Endothelial cell of hepatic sinusoid (primary cell): ENCODE results near the gene FAM43A.

Experiments
- in situ Hi-C: cut with HindIII; loops from 2 replicates; pipeline ENCODE4 v1.10.0; 2017; ENCODE audit warnings: low sequenced_read_pairs

FAM43A gene, protein sequence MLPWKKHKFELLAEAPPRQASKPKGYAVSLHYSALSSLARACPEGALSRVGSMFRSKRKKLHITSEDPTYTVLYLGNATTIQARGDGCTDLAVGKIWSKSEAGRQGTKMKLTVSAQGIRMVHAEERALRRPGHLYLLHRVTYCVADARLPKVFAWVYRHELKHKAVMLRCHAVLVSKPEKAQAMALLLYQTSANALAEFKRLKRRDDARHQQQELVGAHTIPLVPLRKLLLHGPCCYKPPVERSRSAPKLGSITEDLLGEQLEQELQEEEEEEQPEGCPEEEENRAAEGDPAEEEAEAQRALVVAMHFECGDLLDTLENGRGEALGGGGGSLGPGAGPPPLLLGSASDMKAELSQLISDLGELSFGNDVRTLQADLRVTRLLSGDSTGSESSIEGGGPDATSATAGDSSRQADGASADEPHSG

DNA sequence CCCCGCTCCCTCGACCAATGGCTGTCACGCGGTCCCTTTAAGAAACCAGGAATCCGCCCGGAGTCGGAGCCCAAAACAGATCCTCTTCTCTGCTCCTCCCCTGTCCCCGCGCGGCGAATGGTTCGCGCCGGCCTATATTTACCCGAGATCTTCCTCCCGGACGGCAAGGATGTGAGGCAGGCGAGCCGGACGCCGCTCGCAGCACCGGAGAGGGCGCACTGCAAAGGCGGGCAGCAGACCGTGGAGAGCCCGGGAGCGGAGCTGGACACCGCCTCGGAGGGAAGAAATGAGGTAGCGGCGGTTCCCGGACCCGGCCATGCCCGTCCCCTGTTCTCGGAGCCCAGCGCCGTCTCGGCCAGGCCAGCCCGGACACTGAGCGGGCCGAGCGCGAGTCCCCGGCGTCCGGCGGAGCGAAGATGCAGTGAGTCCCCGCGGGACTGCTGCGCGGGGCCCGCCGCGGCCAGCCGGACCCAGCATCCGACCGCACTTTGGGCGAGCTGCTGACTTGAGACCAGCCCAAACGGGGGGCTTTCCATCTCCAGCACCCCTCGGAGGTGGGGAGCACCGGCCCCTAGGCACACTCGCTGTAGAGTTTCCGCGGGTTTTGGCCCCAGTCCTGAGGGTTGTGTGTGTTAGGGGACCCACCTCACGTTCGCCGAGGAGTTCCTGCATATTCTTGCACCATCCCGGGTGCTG lies at the start of gene FAM43A:
FAM43A (plus strand) TSS at position 166 of the 696 bp plus-strand sequence. CDS start 944 bp downstream, outside the sequence.
- in situ Hi-C loops = no loop called here

DNA sequence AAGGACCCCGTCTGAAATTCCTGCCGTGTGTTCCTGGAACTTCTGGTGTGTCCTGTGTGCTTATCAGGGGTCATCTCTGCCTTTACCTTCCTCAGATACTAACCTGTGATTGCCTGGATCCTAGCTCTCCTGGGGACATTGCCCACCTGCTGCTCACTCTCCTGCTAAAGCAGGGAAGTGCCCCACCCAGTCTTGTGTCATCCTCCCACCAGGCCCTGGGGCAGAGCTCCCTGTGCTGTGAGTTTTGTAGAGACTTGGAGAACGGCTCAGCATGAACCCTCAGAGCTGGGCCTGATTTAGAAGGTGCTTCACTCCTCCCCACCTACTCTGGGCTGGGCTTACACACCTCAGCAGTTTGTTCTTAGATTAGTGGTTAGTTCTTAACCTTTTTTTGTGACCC lies 48.6 kb upstream of the FAM43A start:
- in situ Hi-C loops = no loop called here

DNA sequence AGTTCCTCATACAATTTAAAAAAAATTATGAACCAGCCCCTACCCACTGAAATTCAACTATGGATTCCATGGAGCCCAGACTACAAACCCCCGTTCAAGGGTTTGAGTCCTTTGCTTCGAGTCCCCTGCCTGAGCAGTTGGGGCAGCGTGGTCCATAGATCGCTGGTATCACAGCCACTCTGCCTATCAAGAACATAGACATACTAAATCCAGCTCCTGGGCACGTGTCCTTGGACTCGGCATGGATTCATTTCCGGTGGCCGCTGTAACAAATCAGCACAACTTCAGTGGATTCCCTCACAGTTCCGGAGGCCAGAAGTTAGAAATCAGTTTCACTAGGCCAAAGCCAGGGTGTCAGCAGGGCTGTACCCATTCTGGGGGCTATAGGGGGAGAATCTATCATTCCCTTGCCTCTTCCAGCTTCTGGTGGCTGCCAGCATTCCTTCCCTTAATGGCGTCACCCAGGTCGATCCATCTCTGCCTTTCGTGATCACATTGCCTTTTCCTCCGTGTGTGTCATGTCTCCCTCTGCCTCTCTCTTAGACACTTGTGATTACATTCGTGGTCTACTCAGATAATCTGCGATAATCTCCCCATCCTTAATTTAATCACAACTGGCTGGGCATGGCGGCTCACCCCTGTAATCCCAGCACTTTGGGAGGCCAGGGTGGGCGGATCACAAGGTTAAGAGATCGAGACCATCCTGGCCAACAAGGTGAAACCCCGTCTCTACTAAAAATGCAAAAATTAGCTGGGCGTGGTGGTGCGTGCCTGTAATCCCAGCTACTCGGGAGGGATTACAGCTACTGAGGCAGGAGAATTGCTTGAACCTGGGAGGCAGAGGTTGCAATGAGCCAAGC lies 47.9 kb upstream of the FAM43A start:
- in situ Hi-C loops = no loop called here

DNA sequence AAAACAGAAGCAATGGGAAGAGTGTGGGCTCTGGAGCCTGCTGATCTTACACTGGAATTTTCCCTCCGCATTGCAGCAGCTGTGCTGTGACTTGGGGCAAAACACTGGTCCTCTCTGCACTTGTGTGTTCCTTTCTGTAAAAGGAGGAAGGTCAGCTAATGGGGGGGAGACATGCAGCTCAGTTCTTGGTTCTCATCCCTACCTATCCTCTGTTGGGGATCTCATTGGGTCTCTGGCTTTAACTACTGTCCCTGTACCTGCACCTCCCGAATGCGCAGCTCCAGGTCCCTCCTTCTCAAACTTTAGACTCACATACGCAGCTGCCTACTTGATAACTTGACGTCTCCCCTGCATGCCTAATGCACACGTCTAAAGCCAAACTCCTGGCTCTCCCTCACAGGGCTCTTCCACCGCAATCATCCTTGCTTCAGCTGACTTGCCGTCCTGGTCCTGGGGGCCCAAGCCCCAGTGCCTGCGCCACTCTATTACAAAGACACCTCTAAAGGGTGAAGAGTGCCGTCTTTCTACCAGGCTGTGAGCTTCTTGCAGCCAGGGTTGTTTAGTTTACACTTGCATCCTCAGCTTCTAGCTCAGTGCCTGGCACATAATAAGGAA lies 46.6 kb upstream of the FAM43A start:
- in situ Hi-C loops = no loop called here

DNA sequence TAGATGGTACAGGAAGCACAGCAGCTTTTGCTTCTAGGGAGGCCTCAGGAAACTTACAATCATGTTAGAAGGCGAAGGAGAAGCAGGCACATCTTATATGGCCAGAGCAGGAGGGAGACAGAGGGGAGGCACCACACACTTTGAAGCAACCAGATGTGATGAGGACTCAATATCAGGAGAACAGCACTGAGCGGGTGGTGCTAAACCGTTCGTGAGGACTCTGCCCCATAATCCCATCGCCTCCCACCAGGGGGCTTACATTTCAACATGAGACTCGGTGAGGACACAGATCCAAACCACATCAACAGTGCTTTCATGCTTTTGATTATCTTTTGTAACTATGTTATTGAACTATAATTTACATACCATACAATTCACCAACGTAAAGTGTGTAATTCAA lies 44.9 kb upstream of the FAM43A start:
- in situ Hi-C loops = no loop called here

DNA sequence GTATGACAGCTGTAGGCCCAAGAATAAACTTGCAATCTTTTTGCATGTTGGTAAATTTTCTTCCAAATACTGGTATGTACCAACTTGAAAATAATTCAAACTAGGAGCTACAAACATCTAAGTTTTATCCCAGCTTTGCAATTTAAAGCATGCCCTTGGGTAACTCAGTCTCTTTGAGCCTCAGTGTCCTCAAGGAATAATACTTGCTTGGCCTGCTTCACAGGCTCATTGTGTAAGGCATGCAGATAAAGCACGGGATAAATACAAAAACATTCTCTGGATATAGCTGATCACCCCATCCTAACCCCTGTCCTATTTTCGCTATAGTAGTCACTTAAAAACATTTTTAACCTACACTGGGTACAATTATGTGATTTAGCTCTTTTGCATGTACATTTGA lies 42.9 kb upstream of the FAM43A start:
- in situ Hi-C loops = no loop called here

DNA sequence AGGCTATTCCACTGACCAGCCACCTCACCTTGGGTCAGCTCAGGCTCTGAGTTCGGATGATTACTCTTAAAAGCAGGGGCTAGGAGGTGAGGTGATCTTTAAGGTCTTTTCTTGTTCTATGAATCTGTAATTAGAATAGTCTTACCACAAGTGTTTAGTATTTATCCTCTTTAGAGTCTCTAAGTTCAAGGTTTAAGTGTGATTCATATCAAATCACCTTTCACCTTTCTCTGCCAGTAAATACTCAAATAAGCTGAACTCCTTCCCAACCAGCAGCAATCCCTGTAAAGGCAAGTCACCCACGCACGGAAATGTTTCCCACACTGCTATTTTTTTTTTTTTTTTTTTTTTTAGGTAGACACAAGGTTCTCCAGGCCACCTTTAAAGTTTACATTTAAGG lies 37.9 kb upstream of the FAM43A start:
- in situ Hi-C loops = no loop called here

DNA sequence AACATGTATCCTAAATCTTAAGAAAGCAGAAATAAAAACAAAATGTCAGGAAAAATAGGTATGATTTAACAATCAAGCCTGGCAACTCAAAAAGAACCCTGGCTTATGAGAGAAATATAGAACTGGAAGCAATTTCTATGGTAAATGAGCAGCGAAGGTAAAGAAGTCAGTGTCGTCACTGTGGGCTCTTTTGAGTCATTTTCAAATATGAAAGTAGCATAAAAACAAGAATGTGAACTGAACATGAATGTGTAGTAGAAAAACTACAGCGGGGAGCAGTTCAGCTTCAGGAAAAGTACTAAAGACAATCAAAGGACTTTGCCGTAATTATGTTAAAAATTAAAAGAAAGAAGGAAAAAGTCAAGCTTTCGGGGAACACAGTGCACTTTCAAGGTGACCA lies 31.2 kb upstream of the FAM43A start:
- in situ Hi-C loops = loop anchor here (5.0 kb wide), 1 partner anchor 57 kb away; no protein-coding TSS in a partner anchor

DNA sequence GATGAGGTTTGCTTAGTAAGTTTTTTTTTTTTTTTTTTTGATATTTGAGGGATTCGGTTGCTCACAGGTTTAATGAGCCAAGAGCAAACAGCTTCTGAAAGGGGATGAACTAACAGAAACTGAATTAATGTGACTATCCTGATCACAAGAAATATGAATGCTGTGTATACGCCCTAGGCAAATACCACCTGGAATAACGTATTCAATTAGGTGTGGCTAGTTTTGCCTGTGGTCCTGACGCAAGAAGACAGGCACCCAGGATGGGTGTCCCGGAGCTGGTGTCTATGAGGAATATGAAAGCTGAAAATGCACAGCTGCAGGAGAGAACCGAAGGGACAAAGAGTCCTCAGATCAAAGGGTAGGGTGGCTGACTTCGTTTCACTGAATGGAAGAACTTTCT lies 28.2 kb upstream of the FAM43A start:
- in situ Hi-C loops = no loop called here

DNA sequence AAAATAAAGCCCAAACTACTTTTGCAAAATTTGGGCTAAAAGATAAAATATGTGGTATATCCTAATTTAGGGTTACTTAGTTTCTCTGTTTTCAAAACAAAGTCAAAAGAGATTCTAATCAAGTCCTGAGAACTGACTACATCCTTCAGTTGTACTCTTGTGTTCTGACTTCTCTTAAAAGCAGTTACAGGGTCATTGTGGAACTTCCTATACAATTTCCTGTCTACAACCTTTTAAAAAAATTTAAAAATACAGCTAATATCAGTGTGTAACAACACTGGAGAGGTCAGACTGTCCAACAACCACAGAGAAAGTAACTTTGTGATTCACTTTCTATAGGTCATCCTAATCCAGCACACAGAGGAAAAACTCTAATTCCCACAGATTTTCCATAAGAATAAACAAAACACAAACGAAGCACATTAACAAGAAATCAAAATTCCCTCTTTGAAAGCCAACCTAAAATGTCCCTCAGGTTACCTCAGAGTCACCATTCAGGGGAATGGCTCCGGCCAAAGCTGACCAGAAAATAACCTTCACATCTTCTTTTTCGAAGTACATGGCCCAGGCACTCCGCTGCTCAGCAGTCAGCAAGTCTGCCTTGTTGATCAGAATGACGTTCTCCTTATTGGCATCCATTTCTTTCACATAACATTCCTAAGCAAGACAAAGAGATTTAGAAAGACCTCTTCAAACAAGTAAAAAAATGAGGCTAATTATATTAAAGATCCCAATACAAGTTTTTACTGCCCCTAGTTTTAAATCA lies 27.0 kb upstream of the FAM43A start:
- in situ Hi-C loops = no loop called here

DNA sequence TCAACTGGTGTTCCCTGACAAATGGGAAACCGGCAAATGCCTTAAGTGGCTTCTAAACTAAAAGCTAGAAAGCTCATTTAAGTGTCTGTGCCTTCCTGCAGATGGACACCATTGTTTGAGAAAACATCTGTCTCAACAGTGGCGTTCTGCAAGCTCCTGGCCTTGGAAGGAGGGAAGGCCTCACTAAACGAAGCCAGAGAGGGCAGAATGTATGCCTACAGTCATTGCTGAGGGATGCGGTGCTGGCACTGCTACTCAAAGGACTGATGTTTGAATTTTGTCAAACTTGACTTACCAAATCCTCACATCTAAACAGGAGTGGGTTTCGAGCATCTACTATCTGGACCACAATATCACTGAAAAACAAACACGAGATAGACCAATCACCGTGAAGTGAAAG lies 25.9 kb upstream of the FAM43A start:
- in situ Hi-C loops = no loop called here

DNA sequence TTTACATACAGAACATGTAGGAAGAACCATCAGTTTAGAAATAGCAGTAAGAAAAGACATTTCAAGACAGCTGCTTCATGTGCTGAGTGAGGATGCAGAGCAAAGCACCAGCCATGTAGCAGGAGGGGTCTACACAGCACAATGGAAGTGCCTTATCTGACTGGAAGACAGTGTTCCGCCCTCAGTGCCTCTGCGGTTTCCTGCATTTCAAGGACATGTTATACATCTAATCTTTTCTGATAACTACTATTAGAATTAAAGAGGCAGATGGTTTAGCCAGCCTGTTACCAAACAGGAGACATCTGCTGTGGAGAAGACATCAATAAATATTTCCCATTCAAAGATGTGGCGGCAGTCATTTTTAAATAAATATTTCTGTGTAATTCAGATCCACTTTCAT lies 24.3 kb upstream of the FAM43A start:
- in situ Hi-C loops = no loop called here

DNA sequence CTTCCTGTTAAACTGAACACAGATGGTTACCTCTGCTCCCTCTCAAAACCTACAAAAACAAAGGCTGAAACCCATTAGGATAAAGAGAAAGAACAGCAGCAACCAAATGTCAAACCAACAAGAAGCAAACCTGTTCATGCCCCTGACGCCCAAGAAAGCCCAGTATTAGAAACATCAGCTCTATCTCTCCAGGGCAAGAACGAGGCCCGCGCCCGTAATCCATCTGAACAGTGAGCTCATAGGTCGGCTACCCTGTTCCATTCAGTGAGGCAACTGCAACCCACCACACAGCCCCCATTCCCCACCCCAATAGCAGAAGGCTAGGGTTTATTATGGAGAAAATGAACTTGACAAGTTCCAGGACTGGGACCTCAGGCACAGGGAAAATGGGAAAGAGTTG lies 23.7 kb upstream of the FAM43A start:
- in situ Hi-C loops = no loop called here

DNA sequence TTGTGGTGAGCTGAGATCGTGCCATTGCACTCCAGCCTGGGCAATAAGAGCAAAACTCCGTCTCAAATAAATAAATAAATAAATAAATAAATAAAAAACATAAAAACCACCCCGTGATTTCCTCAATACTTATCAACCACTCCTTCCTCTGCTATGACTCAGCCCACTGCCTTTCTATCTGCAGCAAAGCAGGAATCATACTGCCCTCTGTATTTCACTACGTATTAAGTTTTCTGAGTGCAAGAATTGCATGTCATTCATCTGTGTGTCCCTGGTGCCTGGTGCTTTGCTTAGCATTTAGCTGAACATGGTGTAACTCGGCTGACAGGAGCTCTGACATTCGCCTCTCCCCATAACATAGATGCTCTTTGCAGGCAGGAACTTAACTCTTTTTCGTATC lies 20.8 kb upstream of the FAM43A start:
- in situ Hi-C loops = no loop called here

DNA sequence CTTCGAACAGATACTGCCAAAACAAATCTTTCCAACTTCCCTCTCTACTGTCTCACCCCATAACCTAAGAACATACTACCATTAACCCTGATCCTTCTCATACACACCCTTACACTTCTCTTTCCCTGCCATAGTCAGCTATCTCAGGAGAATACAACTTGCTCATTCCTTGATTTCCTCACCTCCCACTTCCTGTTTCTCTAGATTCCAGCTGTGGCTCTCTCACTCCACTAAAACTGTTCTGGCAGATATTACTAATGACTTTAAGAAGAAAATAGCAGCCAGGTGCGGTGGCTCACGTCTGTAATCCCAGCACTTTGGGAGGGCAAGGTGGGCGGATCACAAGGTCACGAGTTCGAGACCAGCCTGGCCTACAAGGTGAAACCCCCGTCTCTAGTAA lies 18.3 kb upstream of the FAM43A start:
- in situ Hi-C loops = no loop called here

DNA sequence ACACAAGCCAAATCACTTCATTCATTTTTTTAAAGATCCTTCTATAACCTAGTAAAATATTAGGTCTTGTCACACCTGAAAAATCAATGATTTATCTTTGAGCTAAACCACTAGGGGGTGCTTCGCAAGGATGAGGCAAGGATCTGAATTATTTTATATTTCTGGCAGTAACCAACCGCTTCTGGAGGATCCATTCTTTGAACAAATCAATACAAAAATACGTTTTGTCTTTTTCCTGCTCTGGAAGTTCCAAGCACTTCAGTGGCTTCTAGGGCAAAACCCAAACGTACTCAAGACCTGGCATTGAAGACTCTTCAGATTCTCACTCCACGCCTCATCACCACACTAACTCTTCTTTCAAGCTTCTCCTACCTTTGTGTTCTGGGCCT lies 14.2 kb upstream of the FAM43A start:
- in situ Hi-C loops = no loop called here

DNA sequence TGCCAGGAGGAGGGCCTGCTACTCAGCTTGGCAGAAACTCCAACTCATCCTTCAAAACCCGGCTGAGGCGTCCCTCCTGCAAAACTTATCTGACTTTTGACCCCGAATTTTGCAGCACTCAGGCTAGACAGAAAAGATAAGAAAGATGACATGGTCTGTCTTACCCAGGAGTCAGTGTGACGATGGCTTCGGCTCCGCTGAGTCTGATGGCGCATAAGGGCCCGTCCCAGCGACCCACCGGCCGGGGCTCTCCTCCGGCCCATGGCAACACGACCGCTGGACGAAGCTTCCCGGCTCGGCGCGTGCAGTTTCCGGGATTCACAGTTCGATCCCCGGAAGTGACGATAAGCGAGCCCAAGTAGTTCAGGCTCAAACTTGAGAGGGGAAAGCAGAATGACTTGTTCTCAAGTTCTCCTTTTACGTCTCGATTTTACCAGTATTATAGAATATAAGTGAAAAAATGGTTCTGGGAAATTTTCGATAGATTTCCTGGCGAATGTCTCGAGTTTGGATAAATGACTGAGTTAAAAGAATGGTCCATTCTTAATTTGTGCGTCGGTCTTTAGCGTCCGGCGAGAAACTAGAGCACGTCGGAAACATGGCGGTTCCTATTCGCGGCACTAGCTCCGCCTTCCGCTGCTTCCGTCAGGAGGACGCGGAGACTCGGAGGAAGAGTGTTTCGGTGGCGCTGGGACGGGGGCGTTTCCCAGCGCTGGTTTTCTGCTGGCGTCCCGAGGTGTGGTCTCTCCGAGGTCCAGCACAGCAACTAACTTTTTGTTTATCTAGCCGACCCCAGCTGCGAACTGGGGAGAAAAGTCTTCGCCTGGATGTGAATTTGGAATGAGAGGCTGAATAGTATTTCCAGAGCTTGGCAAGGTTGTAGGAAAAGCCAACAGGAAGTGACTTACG lies 13.5 kb upstream of the FAM43A start, which contains the start of gene LSG1:
LSG1 (minus strand) TSS at position 292 of the 909 bp plus-strand sequence; CDS start at position 263, 29 bp downstream.
- in situ Hi-C loops = no loop called here

DNA sequence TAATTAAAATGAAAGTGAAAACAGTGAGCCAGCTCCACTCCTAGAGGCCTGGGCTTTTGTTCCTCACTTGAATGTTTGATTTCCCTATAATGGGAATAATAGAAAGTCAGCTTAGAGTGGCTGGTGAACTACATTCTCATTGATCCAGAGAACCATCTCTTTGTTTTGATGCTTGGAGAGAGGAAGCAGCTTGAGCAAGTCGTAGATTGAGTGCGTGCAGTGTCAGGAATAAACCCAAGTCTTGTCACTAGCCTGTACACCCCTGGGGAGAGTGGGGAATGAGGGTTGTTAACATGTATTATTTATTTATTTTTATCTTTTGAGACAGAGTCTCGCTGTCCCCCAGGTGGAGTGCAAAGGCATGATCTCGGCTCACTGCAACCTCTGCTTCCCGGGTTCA lies 12.8 kb upstream of the FAM43A start:
- in situ Hi-C loops = no loop called here

DNA sequence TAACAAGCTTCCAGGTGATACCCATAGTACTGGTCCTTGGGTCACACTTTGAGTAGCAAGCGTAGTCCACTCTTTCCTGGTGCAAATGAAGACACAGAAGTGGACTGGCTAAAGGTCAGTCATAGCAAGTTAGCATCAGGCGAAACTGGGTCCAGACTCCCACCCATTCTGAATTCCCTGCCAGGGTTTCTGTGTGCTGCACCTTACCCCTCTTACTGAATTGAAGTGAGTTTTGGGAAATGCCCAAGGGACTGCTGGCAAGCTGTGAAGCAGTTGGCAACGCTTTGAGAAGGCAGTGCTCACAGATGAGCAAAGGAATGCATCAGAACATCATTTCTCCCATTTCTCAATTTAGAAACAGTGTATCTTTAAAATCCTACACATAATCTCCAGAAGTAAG lies 11.9 kb upstream of the FAM43A start:
- in situ Hi-C loops = no loop called here
